ENCODE results near the gene MYRFL. TPM values are rescaled to one million over a fixed set of nuclear protein-coding genes. Genes with fewer than 3 reads are reported as not detected.

Gene MYRFL
- total RNA-seq, 2 experiments from 2014 or later: not detected

DNA sequence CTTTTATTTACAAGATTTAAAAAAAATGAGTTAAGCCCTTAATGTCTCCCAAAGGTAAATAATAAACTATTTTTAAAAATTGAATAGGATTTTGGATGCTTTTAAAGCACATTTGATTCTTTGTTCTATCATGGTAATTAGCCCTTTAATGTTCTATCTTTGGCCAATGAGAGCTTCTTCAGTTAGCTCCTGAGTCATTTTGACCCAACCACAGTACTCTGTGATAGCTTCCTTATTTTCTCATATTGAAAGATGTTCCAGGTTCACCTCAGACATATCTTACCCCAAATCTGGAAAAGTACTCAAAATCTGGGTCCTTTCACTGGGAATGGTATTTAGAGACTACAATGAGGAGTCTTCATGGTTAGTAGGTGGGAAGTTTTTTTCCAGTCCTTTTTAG, 98.0 kb downstream of the MYRFL start:
- ChIA-PET POLR2A (no interaction called here), CTCF (no interaction called here)

DNA sequence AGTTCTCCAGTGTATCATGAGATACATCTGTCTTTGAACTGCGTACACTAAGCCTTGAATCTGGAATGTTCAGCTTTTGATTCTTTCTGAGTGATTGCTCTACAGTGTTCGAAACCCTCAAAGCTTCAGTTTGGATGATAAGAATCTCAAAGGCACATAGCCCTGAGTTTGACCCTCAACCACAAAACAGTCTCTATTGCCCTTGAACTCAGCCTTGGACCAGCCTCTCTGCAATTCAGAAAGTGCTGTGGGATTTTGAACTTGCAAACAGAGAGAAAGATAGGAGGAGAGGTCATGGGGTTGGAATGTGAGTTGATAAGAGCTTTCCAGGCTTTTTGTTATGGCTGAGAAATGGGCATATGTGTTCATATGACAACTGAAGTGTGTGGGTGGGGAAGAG, 100.3 kb downstream of the MYRFL start:
- CTCF ChIA-PET: no interaction called here
- POLR2A ChIA-PET: no interaction called here

DNA sequence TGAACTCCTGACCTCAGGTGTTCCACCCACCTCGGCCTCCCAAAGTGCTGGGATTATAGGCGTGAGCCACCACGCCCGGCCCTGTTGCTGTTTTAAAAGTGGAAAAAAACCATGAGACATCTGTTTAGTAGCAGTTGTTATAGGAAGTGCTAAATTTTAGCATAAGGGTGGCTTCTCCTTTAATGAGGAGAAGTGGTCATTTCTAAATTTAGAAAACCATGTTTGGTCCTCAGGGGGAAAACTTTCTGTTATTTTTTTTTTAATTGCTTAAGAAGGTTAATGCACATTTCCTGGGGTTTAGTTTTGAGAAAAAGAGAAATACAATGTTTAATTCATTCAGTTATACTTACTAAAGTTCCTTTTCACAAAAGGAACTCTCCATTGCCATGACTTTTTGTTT, 102.1 kb downstream of the MYRFL start:
- CTCF ChIA-PET: no interaction called here
- POLR2A ChIA-PET: no interaction called here

DNA sequence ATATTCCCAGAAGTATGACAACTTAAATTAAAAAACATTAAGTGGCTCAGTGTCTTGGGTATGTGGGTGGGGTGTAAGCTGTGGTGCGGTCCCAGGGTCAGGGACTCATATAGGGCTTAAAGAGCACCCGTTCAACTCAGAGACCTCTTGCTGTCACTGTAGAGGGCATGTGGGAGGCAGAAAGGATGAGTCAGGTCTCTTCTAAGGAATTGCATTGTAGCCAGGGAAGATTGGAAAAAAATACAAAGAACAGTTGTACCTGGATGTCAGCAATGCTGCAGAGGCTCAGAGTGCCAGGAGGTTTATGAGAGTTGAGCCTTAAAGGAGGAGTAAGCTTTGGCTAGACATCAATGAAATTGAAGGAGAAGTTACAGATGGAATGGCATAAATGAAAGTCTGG, 104.1 kb downstream of the MYRFL start:
- CTCF ChIA-PET: no interaction called here

DNA sequence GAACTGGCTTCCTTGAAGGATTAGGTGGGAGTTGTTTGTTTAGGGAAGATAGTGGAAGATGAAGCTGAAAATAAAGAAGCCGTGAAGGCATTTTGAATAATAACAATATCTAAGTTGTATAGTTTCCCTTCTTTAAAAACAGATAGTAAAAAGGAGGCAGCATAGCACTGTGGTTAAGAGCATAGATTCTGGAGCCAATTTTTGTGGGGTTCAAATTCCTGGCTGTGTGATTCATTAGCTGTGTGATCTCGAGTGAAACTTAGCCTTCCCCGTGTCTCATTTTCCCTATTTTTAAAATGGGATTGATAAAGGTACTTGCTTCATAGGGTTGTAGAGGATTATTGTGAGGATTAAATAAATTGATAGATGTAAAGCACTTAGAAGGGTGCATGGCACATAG, 104.5 kb downstream of the MYRFL start:
- ChIA-PET POLR2A (no interaction called here), CTCF (no interaction called here)

More for the DNA sequence above, 104.1 kb downstream of the MYRFL start:
- POLR2A ChIA-PET: no interaction called here

DNA sequence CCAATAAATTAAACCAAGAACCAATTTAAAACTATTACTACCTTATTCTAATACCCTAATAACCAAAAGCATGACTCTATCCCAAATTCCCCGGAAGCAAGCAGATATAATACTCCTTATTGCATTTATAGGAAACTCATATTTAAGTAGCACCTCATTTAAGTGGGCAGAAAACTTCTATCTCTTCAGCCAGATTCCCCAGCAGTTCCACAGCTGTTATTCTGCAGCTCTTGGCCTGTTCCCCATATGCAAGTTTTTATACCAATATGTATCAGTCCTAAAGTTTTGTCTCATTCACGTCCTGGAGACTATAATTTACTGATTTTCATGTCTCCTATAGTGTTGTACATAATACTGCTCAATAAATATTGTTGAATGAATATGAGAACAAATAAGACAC, 106.5 kb downstream of the MYRFL start:
- ChIA-PET POLR2A (no interaction called here), CTCF (no interaction called here)

DNA sequence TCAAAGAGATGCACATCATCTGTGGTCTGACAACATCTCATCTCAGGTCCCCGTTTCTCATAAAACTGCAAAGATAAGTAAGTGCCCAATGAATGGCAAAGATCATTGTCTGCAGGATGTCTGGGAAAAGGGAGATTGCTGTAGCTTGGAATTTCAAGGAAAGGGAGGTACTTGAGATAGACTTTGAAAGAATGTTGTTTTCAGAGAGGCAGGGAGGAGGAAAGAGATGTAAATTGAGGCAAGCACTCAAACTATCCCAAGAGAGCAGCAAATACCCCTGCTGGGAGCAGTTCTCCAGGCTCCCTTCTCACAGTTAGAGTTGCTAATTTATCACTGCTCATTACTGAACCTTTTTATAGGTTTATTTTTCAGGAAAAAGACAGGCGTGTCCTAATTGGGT, 107.1 kb downstream of the MYRFL start:
- ChIA-PET CTCF (no interaction called here), POLR2A (no interaction called here)

DNA sequence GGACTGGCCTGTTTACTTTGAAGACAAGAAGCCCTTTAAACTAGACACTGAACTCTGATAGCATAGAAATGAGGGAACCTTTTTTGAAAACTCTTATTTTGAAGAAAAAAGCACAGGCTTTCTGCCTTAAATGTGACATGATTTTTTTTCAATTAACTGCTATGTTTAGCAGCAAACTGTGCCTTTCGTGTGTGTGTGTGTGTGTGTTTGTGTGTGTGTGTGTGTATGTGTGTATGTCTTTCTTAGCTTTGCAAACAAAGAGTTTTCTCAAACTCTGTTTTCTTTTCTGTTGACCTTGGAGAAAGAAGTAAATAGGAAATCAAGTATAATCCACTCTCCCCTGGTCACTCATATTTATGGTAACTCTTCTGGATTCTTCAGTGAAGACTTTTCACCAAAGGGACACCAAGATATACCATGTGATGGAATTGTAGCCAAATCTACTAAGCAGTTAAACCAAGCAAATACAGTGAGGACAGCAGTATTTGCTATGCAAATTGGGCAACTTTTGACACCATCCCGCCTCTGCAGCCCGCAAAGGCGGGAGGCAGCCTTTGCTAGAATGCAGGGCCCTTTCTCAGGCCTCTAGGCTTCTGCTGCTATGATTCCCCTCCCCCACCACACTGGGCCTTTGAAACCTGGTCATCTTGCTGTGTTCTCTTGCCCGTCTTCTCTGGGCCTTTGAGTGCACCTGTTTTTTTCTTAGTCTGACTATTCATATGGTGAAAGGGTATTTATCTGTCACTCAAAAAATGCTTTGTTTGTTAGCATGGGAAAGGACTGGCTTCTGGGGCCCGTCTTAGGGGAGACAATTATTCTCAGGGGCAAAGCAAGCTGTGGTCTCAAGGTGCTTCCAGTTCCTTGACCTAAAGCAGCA, 107.9 kb downstream of the MYRFL start:
- POLR2A ChIA-PET: no interaction called here
- CTCF ChIA-PET: no interaction called here

DNA sequence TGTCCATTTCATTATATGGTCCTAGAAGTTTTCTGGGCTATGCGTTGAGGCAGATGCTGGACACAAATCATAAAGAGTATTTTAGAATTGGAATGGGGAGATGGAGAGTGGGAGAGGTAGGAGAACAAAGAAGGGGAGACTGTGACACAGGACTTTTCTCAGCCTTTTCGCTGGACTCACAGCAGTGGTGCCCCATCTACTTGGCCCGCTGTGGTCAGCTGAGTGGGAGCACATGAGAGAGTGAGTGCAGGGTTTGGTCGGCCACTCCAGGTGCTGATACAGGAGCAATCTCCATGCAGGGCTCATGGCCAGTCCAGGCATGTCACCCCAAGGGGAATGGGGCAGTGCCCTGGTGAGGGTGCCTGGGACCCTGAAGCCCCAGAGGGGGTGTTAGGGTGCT, 109.0 kb downstream of the MYRFL start:
- CTCF ChIA-PET: no interaction called here
- POLR2A ChIA-PET: no interaction called here

DNA sequence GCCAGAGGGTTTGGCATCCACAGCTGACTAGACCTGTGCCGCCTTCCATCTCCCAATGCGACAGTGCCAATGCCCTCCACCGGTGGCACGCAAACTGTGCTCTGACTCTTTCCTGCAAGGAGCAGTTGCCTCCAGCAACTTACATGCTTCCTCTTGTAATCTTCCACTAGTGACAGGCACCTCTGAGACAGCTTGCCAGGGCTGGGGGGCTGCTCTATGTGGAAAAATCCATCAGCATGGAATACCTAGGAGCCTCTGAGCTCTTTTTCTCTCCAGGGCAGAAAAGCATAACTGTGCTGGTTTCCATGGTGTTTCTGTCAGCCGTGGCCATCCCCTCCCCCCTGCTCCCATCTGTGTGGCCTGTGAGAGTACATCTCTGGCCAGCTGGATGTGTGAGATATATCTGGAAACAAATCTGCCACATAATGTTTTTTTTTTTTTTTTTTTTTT, 110.6 kb downstream of the MYRFL start:
- CTCF ChIA-PET: no interaction called here
- POLR2A ChIA-PET: no interaction called here

DNA sequence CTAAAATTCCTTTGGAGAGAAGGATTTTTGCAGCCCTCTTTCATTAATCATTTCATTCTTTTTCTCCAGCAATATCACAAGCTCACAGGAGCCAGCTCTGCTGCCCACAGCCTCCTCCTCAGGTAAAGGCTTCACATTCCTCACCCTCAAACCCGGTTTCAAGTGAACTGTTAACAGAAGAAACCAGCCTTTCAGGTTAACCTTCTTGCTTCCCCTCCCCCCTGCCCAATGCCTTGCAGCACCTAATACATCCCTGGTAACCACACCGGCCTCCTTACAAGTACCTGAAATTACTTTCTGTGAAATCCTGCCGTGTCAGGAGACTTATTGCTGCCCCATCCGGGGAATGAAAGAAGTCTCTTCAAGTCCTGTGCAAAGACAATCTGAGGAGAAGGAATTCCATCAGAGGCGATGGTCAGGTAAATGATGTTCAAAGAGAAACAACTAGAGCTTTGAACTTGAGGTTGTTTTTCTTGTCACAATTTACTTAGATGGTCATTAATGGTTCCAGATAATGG, 111.2 kb downstream of the MYRFL start:
- ChIA-PET POLR2A (no interaction called here), CTCF (no interaction called here)

DNA sequence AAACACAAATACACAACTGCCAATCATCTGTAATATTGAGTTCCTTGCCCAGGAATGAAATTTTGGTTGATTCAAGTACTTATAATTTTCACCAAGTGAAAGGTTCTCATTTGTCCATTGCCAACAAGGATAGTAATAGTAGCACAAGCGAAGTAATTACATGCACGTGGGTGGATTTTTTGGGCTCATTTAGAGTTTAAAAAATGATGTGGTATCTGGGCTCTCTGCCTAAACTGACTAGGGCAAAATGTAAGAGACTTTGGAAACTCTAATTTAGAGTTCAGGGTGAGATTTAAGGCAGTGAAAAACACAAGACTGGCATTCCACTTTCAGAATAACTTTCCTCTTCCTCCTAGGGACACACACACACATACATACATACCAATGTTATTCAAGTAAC, 111.7 kb downstream of the MYRFL start:
- CTCF ChIA-PET: no interaction called here
- POLR2A ChIA-PET: no interaction called here

DNA sequence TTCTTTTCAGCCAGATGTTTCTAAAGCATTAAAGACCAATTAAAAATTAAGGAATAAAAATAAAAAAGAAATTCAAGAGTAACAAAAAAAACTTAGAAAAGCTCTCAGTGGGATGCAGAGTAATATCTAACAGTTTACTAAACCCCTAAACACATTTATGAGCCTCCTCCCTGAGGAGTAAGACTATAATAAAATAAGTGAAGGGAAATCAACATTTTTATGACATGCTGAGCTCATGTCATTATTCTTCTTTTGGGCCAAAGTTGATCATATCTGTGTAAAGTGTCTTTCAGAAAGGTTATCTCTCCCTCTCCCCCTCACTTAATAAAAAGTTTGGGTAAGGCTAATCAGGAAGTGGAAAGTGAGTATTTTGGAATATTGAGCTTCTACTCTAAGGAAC, 122.1 kb downstream of the MYRFL start:
- POLR2A ChIA-PET: no interaction called here

DNA sequence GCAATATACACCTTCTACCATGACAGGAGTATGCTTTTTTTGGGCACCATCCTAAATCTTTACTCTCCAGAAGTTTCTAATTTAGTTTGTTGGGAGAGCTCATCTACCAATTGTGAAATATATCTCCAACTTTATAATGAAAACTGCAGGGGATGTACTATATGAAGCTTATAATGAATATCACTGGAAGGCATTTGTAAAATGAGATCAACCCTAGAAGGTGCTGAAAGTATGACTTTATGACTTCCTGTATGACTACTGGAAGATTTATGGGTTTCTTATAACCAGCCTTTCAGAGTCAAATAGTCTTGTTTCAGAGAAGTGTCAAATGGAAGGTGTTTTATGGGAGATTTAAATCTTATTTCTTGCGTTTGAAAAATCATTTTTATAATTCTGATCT, 122.9 kb downstream of the MYRFL start:
- CTCF ChIA-PET: no interaction called here
- POLR2A ChIA-PET: no interaction called here

More for the DNA sequence above, 122.1 kb downstream of the MYRFL start:
- CTCF ChIA-PET: no interaction called here

DNA sequence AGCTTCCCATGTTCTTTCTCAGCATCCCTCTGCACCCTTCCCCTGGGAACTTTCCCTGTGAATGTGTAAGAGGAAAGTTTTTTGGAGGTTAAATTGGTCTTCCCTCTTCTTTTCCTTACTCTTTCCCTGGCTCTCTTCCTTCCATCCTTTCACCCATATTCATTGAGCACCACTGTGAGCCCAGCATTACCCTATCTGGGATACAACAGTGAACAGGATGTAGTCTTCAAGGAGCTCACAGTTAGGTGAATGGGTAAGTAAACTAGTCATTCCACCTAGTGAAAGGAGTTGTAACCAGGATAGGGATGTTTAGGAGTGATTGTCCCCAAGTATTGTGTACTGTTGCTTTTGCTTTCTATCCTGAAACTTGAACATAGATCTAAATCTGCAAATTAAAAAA, 123.8 kb downstream of the MYRFL start:
- CTCF ChIA-PET: no interaction called here

DNA sequence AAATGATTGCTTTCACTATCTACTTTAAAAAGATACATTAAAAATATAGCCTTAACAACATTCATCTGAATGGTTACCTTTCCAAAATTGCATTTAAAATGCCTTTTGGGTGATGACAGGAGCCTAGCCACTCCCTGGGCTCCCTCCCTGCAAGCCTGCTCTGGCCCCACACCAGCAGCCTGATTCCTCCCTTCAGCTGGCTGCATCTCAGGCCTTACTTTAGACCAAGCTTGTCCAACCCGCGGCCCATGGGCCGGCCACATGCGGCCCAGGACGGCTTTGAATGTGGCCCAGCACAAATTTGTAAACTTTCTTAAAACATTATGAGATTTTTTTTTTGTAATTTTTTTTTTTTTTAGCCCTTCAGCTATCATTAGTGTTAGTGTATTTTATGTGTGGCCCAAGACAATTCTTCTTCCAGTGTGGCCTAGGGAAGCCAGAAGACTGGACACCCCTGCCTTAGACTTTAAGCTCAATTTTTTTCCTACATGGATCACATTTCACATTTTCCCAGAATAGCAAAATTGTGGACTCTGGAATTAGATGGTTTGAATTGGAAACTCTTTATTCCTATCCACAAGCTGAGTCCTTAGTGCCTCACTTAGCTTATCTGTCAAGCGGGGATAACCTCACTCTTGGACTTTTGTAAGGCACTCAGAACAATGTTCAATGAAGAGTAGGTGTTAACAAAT, 124.4 kb downstream of the MYRFL start:
- CTCF ChIA-PET: no interaction called here
- POLR2A ChIA-PET: no interaction called here

More for the DNA sequence above, 123.8 kb downstream of the MYRFL start:
- POLR2A ChIA-PET: no interaction called here

DNA sequence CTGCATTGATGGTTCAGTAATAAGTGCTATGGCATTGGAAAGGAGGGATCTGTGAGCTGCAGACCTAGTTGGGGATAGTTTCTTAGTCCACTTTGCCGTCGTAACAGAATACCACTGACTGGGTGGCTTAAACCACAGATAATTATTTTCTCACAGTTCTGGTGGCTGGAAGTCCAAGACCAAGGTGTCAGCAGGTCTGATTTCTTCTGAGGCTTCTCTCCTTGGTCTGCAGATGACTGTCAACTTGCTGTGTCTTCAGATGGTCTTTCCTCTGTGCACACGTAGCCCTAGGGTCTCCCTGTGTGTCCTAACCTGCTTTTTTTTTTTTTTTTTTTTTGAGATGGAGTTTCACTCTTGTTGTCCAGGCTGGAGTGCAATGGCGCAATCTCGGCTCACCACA, 126.1 kb downstream of the MYRFL start:
- CTCF ChIA-PET: no interaction called here
- POLR2A ChIA-PET: no interaction called here

DNA sequence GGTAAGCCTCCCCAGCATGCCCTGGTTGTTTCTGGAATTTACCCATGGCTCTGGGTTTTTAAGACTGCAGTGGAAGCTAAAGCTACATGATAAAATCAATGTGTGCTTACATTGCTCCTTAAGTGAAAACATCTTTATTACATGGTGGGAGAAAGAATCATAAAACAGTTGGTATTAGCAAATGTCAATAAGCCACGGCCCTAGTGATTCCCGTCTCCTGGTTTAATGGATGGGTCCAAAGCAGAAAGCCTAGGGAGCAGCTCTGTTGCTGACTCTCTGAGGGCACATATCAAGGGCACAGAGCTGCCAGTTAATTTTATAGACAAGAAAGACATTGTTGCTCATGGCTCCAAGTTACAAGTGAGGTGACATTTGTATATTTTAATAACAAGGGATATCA, 127.9 kb downstream of the MYRFL start:
- ChIA-PET CTCF (no interaction called here), POLR2A (no interaction called here)

DNA sequence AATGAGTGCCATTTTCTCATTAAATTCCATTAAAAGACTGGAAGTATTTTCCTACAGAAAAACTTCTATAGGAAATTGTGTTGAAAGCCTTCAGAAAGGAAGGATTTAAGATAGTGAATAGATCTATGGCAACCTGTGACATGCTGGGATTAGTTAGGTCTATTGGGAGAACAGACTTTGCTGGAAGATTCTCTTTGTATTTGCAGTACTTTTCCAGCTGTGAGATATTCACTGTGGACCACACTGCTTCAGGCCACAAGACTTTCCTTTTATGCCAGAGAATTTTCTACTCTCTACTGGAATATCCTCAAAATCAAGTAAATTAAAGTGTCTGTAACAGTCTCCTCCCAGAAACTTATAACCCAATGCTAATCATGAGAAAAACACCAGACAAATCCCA, 136.2 kb downstream of the MYRFL start:
- POLR2A ChIA-PET: no interaction called here
- CTCF ChIA-PET: interaction anchor here (0.6 kb wide), 1 partner anchor 68 kb away, joined by 3 read pairs; no protein-coding TSS in a partner anchor

DNA sequence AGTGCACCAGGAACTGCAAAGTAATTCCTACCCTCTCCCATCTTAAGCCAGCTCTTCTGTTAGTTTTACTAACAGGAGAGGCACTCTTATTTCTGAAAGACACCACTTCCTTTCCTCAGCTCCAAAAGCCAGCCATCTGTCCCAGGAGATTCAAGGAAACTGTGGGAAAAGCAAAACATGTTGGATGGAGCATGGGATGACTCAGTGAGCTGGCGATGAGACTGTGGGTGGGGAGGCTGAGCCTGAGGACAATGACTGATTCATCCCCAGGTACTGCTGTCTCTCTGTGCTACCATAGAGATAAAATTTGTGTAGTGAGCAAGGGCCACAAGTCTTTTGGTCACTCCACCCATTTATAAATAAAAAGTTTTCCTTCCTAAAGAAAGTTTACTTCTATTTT, 141.4 kb downstream of the MYRFL start:
- POLR2A ChIA-PET: no interaction called here
- CTCF ChIA-PET: no interaction called here

DNA sequence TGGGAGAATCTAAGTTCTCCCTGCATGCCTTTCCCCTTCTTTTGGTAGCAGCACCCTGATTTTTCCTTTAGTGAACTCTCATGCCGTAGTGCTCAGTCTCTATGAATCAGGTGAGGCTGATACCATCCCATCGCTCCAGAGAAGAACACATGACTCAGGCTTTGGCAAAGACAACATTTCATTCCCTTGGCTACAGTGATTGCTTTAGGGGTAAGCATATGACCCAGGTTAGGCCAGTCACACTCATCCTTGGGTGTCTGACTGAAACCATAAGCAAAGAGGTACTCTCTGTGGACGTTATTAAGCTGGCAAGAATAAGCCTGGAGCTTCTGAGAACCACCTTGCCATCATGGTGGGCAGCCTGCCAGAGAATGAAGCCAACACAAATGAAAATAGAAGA, 141.8 kb downstream of the MYRFL start:
- POLR2A ChIA-PET: no interaction called here
- CTCF ChIA-PET: no interaction called here

DNA sequence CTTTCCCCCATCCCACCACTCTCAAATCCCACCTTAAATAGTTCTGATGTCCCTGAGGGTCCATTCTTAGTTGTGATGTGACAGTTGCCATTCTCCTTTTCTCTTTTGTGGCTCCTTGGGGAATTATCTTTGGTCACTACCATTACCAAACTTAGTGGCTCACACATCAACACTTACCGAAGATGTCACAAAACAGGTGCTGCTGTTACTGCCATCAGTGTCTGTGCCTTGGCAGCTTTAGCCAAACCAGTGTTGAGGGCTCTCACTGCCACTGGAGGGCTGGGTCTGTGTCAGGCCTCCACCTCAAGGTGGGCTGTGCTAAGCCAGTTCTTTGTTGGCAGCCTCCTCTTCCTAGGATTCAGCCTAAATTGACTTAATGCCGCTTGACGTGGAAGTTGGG, 144.0 kb downstream of the MYRFL start:
- POLR2A ChIA-PET: no interaction called here
- CTCF ChIA-PET: no interaction called here

All from activated CD8-positive, alpha-beta memory T cell treated with anti-CD3 and anti-CD28 coated beads for 36 hours (primary cell).